A549 (cell line): ENCODE results near the gene MED13L. TPM values are rescaled to one million over a fixed set of nuclear protein-coding genes. Genes with fewer than 3 reads are reported as not detected.

Experiments used
- ATAC-seq, 2 experiments: fragments of 200-7000 bp in 1 of 2; fragments of >200 bp in 1 of 2; cut with Nextera tagmentation in 1 of 2; cut with Tn5 transposase in 1 of 2; 3 replicates each; pipeline versions ENCODE4 v1.8.0 to v1.9.1; 2018 to 2020; ENCODE audit warnings: mild to moderate bottlenecking in 1 of 2, moderate library complexity in 1 of 2
- CTCF ChIA-PET: fragments of 300-600 bp; sonication (Branson Sonifier 250); formaldehyde crosslinking; extraction: SDS; loops from one replicate; lab custom pipeline; 2021; ENCODE audit warnings: antibody characterized with exemption, inconsistent platforms; lab: Yijun Ruan, JAX
- POLR2A ChIA-PET: fragments of 350-600 bp; formaldehyde crosslinking; extraction: SDS; loops from one replicate; lab custom pipeline; 2021; ENCODE audit warnings: antibody characterized with exemption, inconsistent platforms; lab: Yijun Ruan, JAX
- DNase-seq, 2 experiments: peaks; one replicate each; pipeline versions ENCODE4 v3.0.0 to v3.0.0-alpha.2; 2011 to 2016; ENCODE audit warnings: low read depth in 1 of 2, low spot score in 1 of 2
- FAIRE-seq: peaks from 2 replicates; lab custom pipeline; 2011; peaks lifted over from hg19 to GRCh38; lab: Jason Lieb, UNC
- H3K27ac ChIP-seq, 2 experiments: fragments of >200 bp; sonication (Bioruptor Twin); formaldehyde crosslinking; 3 replicates each; pipeline ENCODE4 v1.5.1; 2016 to 2017
- H3K4me1 ChIP-seq: fragments of >200 bp; sonication (Bioruptor Twin); formaldehyde crosslinking; 3 replicates; pipeline ENCODE4 v1.6.1; 2016
- H3K4me2 ChIP-seq: fragments of >200 bp; sonication (Bioruptor Twin); formaldehyde crosslinking; 3 replicates; pipeline ENCODE4 v1.6.1; 2016
- H3K4me3 ChIP-seq: fragments of >200 bp; sonication (Bioruptor Twin); formaldehyde crosslinking; 3 replicates; pipeline ENCODE4 v1.5.1; 2016
- H3K9me3 ChIP-seq: fragments of >200 bp; sonication (Bioruptor Twin); formaldehyde crosslinking; 3 replicates; pipeline ENCODE4 v1.6.1; 2016
- CBX2 ChIP-seq: fragments of 200-600 bp; sonication (generic); IDR thresholded peaks from 2 replicates; pipeline ENCODE4 v1.6.1; 2016; ENCODE audit warnings: low read depth, mild to moderate bottlenecking, borderline replicate concordance
- CEBPB ChIP-seq, 2 experiments: fragments of >200 bp in 1 of 2; sonication (Bioruptor Twin) in 1 of 2; formaldehyde crosslinking in 1 of 2; IDR thresholded peaks; 2 replicates each; pipeline ENCODE4 v1.6.1; 2012 to 2016
- CHD4 ChIP-seq: fragments of 200-600 bp; sonication (generic); IDR thresholded peaks from 2 replicates; pipeline ENCODE4 v1.6.1; 2016; ENCODE audit warnings: antibody characterized with exemption, mild to moderate bottlenecking, borderline replicate concordance
- EHF ChIP-seq: fragments of 250-450 bp; sonication (Bioruptor Pico); IDR thresholded peaks from 2 replicates; pipeline ENCODE4 v1.5.0; 2020; ENCODE audit warnings: mild to moderate bottlenecking
- ESRRA ChIP-seq: fragments of 150-350 bp; IDR thresholded peaks from 2 replicates; pipeline ENCODE4 v1.6.1; 2014; ENCODE audit warnings: mild to moderate bottlenecking, low read length, borderline replicate concordance
- FOSB ChIP-seq: fragments of 250-450 bp; sonication (Bioruptor Pico); IDR thresholded peaks from 2 replicates; pipeline ENCODE4 v1.5.0; 2020; ENCODE audit warnings: mild to moderate bottlenecking, moderate library complexity
- FOSL2 ChIP-seq, 2 experiments: fragments of 450-650 bp in 1 of 2; fragments of >200 bp in 1 of 2; sonication (Bioruptor Twin) in 1 of 2; formaldehyde crosslinking; IDR thresholded peaks; 2 replicates each; pipeline versions ENCODE4 v1.5.0 to v1.6.1; 2016 to 2020; ENCODE audit warnings: mild to moderate bottlenecking in 1 of 2, moderate library complexity in 1 of 2
- HOXB5 ChIP-seq: fragments of 250-450 bp; sonication (Bioruptor Pico); IDR thresholded peaks from 2 replicates; pipeline ENCODE4 v1.5.0; 2020; ENCODE audit warnings: mild to moderate bottlenecking, moderate library complexity
- JUN ChIP-seq, 2 experiments: fragments of >200 bp; sonication (Bioruptor Twin); formaldehyde crosslinking; IDR thresholded peaks; 2 replicates in 1 of 2; 3 replicates in 1 of 2; pipeline ENCODE4 v1.6.1; 2016 to 2017
- KDM1A ChIP-seq: fragments of 200-600 bp; sonication (generic); IDR thresholded peaks from 2 replicates; pipeline ENCODE4 v1.6.1; 2016; ENCODE audit warnings: low read depth, mild to moderate bottlenecking
- MAFK ChIP-seq: fragments of 450-650 bp; IDR thresholded peaks from 2 replicates; pipeline ENCODE4 v1.6.1; 2014; ENCODE audit not compliant: partially characterized antibody
- POLR2A ChIP-seq: IDR thresholded peaks from 2 replicates; pipeline ENCODE4 v1.6.1; 2012; ENCODE audit warnings: mild to moderate bottlenecking, low read length
- TFCP2L1 ChIP-seq: fragments of 250-450 bp; sonication (Bioruptor Pico); IDR thresholded peaks from 2 replicates; pipeline ENCODE4 v1.5.0; 2021; ENCODE audit warnings: mild to moderate bottlenecking
- ZC3H11A ChIP-seq: fragments of 450-650 bp; IDR thresholded peaks from 2 replicates; pipeline ENCODE4 v1.6.1; 2014; ENCODE audit warnings: antibody characterized with exemption, mild to moderate bottlenecking
- ZNF302 ChIP-seq: fragments of 250-450 bp; sonication (Bioruptor Pico); IDR thresholded peaks from 2 replicates; pipeline ENCODE4 v1.9.0; 2021; ENCODE audit warnings: inconsistent platforms, mild to moderate bottlenecking, moderate library complexity
- WGBS: methylation state at CpG from one replicate; pipeline ENCODE4 v1.1.6; 2017; ENCODE audit errors: missing lambda C conversion rate; 5-methylcytosine and 5-hydroxymethylcytosine counted together
- polyA plus RNA-seq, 4 experiments: library from polyadenylated mRNA; depleted of rRNA in 3 of 4; stranded (reverse); fragments of >200 nt; fragmentation: RNase III in 1 of 4; extraction: RNeasy Plus Mini Kit Qiagen cat#74134 plus additional on column Dnase treatment in 1 of 4; gene quantifications; 2 replicates in 3 of 4; 3 replicates in 1 of 4; pipeline ENCODE4 v1.2.3, GENCODE V29; 2011 to 2017
- TF ChIP-seq, protein P1 (sequence below): IDR thresholded peaks from 2 replicates; pipeline ENCODE4 v1.6.1; 2012
- TF ChIP-seq, protein P2 (sequence below): IDR thresholded peaks from 2 replicates; pipeline ENCODE4 v1.6.1; 2012
- TF ChIP-seq, protein P3 (sequence below): fragments of >200 bp; sonication (Bioruptor Twin); formaldehyde crosslinking; IDR thresholded peaks from 2 replicates; pipeline ENCODE4 v1.6.1; 2016
- TF ChIP-seq, protein P4 (sequence below): IDR thresholded peaks from 2 replicates; pipeline ENCODE4 v1.6.1; 2012; ENCODE audit warnings: low read depth, borderline replicate concordance

Gene MED13L
- polyA plus RNA-seq, 2 of the 4 experiments (the other 2 are of a cell fraction): 23.2 to 134 TPM

DNA sequence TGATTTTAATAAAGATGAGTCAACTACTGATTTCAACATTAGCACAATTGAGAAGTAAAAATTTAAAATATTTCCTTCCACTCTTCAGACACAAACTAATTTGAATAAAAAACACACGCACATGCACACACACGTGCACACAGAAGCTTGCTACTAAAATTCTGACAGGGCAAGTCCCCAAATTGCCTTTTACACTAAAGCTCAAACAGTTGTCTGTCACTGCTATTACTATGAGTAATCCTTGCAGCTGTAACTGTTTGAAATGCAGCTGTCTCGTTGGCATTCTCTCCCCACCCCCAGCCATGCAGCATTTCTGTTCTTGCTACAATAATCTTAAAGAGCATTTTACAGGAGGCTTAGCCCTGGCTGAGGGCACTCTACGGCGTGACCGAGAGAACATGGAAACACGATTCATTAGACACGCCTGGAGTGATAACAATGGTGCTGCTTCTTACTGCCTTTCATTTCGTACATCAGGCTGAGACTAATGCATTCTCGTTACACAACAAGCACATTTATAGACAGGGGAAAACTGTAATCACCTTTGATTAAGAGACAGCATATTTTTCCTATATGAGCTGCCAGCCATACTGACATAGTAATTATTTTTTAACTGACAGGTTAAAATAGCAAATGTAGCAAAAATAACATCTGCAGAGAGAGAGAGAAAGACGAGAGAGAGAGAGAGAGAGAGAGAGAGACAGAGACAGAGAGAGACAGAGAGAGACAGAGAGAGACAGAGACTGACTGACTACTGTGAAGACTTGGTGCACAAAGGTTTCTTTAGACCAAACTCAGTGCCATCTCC lies 153.8 kb downstream of the MED13L start:
- no peak overlapping the region for H3K4me3 ChIP-seq
- TF ChIP-seq TFCP2L1 (CRISPR knock-in tag): no peak
- no peak for TF ChIP-seq POLR2A
- no peak for TF ChIP-seq FOSL2 (IDR thresholded peaks at IDR 0.05)
- TF ChIP-seq FOSL2 (CRISPR knock-in tag; IDR thresholded peaks at IDR 0.05): peak; percentile 44
- no peak for TF ChIP-seq HOXB5
- no peak for TF ChIP-seq CHD4
- peak; percentile 26 for TF ChIP-seq MAFK
- no peak for TF ChIP-seq ZNF302
- no peak for TF ChIP-seq ZC3H11A
- TF ChIP-seq FOSB: 0 out of 2 replicates have a peak, but pooled peaks have one; percentile 32
- no peak for TF ChIP-seq EHF (CRISPR knock-in tag)
- TF ChIP-seq, protein P1, sequence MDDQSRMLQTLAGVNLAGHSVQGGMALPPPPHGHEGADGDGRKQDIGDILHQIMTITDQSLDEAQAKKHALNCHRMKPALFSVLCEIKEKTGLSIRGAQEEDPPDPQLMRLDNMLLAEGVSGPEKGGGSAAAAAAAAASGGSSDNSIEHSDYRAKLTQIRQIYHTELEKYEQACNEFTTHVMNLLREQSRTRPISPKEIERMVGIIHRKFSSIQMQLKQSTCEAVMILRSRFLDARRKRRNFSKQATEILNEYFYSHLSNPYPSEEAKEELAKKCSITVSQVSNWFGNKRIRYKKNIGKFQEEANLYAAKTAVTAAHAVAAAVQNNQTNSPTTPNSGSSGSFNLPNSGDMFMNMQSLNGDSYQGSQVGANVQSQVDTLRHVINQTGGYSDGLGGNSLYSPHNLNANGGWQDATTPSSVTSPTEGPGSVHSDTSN: no peak
- TF ChIP-seq KDM1A: no peak
- TF ChIP-seq, protein P2, sequence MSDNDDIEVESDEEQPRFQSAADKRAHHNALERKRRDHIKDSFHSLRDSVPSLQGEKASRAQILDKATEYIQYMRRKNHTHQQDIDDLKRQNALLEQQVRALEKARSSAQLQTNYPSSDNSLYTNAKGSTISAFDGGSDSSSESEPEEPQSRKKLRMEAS: 0 out of 2 replicates have a peak, but pooled peaks have one; percentile 21
- ChIA-PET POLR2A (no interaction called here), CTCF (interaction anchor here (0.7 to 1.3 kb wide), 5 partner anchors 17 to 586 kb away, joined by 3 to 4 read pairs (median 3); no protein-coding TSS in a partner anchor)
- DNase-seq (peak in 1 of 2 experiments; percentile 35), ATAC-seq (peak; percentile 71 to 77), FAIRE-seq (peak; percentile 68)
- peak overlapping the region; percentile 70 for H3K4me2 ChIP-seq
- H3K4me1 ChIP-seq: peaks cover 87% of the 10 kb centered on the region
- H3K27ac ChIP-seq: 0 out of 6 replicates have a peak overlapping the region, but pooled peaks of 1 of the 2 experiments have one; percentile 2
- 41% methylated on average over 11 of the region's 11 CpGs for WGBS
- no peaks in the 10 kb centered on the region for H3K9me3 ChIP-seq

DNA sequence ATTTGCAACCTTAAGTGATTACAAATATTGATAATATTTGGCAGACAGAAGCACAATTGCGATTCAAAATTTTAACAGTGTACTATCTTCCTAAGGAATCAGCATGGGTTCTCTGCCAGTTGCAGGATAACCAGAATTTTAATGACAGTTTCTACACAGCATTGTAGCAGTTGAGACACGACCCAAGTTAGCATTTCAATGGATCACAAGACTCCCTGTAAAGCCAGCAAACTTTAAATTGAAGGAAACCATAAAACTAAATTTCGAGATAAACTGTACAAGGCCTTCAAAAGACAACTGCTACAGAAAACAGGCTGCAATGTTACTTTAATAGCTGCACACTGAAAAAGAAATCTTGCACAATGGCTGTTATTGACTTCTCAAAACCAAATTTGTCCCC lies 154.9 kb downstream of the MED13L start:
- peaks cover 80% of the 10 kb centered on the region for H3K4me1 ChIP-seq
- peak overlapping the region; percentile 70; the same call in 2 of the 3 replicates for H3K4me2 ChIP-seq
- no peak overlapping the region; a peak in 1 of 6 replicates for H3K27ac ChIP-seq
- no peaks in the 10 kb centered on the region for H3K9me3 ChIP-seq
- CTCF ChIA-PET: interaction anchor here (1.1 to 1.3 kb wide), 2 partner anchors 18 to 478 kb away, joined by 3 to 4 read pairs; no protein-coding TSS in a partner anchor
- no peak for ATAC-seq
- H3K4me3 ChIP-seq: no peak overlapping the region
- TF ChIP-seq ESRRA (no peak), CEBPB (IDR thresholded peaks at IDR 0.05) (0 out of 4 replicates have a peak, but pooled peaks of 1 of the 2 experiments have one; percentile 6)
- TF ChIP-seq, all 56 proteins: peak for 1
- 55% methylated on average over 3 of the region's 3 CpGs for WGBS
- peak; percentile 13 for FAIRE-seq
- POLR2A ChIA-PET: no interaction called here
- no peak for DNase-seq

DNA sequence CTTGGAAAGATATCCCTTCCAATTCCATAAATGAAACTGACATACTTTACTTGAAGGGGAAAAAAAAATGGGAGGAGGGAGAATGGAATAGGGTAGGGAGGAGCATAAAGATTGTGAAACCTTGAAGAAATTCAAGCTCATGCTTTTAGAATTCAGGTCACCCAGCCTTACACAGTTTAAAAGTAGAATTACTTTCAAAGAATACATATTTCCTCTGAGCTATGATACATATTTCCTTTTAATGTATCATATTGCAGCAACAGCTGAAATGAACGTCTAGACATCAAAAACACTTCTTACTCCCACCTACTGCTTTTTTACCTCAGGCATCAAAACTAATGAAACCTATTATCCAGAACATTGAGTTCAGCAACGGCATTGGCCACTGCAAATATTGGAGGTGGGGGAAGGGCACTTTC lies 156.0 kb downstream of the MED13L start:
- no peak overlapping the region for H3K4me3 ChIP-seq
- peak in 1 of 2 experiments; percentile 39; a peak in 2 of 6 replicates for ATAC-seq
- DNase-seq: no peak
- peak; percentile 7 for FAIRE-seq
- POLR2A ChIA-PET: interaction anchor here (0.5 kb wide), 1 partner anchor 16 kb away, joined by 3 read pairs; no protein-coding TSS in a partner anchor
- H3K9me3 ChIP-seq: no peaks in the 10 kb centered on the region
- peak overlapping the region; percentile 3 to 29; a peak in 1 of 6 replicates for H3K27ac ChIP-seq
- CTCF ChIA-PET: interaction anchor here (0.6 to 0.7 kb wide), 2 partner anchors 15 to 94 kb away, joined by 3 to 4 read pairs; no protein-coding TSS in a partner anchor
- 6% methylated on average over 2 of the region's 2 CpGs for WGBS
- TF ChIP-seq CBX2 (no peak), JUN (IDR thresholded peaks at IDR 0.05) (no peak)
- TF ChIP-seq, protein P3, sequence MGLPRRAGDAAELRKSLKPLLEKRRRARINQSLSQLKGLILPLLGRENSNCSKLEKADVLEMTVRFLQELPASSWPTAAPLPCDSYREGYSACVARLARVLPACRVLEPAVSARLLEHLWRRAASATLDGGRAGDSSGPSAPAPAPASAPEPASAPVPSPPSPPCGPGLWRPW: no peak
- TF ChIP-seq, protein P4, sequence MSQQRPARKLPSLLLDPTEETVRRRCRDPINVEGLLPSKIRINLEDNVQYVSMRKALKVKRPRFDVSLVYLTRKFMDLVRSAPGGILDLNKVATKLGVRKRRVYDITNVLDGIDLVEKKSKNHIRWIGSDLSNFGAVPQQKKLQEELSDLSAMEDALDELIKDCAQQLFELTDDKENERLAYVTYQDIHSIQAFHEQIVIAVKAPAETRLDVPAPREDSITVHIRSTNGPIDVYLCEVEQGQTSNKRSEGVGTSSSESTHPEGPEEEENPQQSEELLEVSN: no peak
- peak overlapping the region; percentile 70 for H3K4me2 ChIP-seq
- peaks cover 83% of the 10 kb centered on the region for H3K4me1 ChIP-seq
